K562 (cell line): ENCODE results near the gene C1QA. TPM values are rescaled to one million over a fixed set of nuclear protein-coding genes. Genes with fewer than 3 reads are reported as not detected.
A peak's percentile ranks its signal among the peaks of the same experiment; 100 is the strongest.

Source experiments
- BRD4 ChIP-seq: fragments of 200-600 bp; sonication (generic); IDR thresholded peaks from 2 replicates; pipeline ENCODE4 v1.6.1; 2017; ENCODE audit warnings: inconsistent platforms
- BRD9 ChIP-seq: fragments of 450-650 bp; IDR thresholded peaks from 2 replicates; pipeline ENCODE4 v1.6.1; 2018; ENCODE audit warnings: low read depth; ENCODE audit not compliant: partially characterized antibody
- CEBPG ChIP-seq, 3 experiments: fragments of 200-800 bp in 1 of 3; sonication (Bioruptor generic) in 1 of 3; sonication (generic) in 1 of 3; formaldehyde crosslinking in 1 of 3; IDR thresholded peaks in 2 of 3; conservative IDR thresholded peaks in 1 of 3; 2 replicates each; pipeline versions ENCODE4 v1.6.1 to v1.8.0; 2016 to 2022; ENCODE audit warnings: missing compliant biosample characterization in 2 of 3, missing genetic modification characterization in 2 of 3, mild to moderate bottlenecking in 1 of 3, missing genetic modification reagents in 1 of 3
- E2F5 ChIP-seq: sonication (generic); formaldehyde crosslinking; IDR thresholded peaks from 2 replicates; pipeline ENCODE4 v1.8.0; 2022; ENCODE audit warnings: mild to moderate bottlenecking, missing genetic modification reagents
- ETS2 ChIP-seq: IDR thresholded peaks from 2 replicates; pipeline ENCODE4 v1.6.1; 2016; ENCODE audit warnings: borderline replicate concordance, missing genetic modification characterization, mild to moderate bottlenecking, moderate library complexity, missing compliant biosample characterization; ENCODE audit not compliant: poor library complexity, severe bottlenecking
- ETV5 ChIP-seq: sonication (generic); formaldehyde crosslinking; IDR thresholded peaks from 2 replicates; pipeline ENCODE4 v1.4.0; 2020; ENCODE audit warnings: low read depth, mild to moderate bottlenecking, missing genetic modification reagents
- LARP7 ChIP-seq: fragments of 450-650 bp; IDR thresholded peaks from 2 replicates; pipeline ENCODE4 v1.6.1; 2016
- NFXL1 ChIP-seq: fragments of 450-650 bp; formaldehyde crosslinking; IDR thresholded peaks from 2 replicates; pipeline ENCODE4 v1.4.0; 2021; ENCODE audit warnings: mild to moderate bottlenecking
- PPARD ChIP-seq: fragments of 250-450 bp; sonication (Bioruptor Pico); IDR thresholded peaks from 2 replicates; pipeline ENCODE4 v1.8.0; 2022; ENCODE audit warnings: inconsistent platforms, mild to moderate bottlenecking, moderate library complexity
- PURB ChIP-seq: sonication (generic); formaldehyde crosslinking; IDR thresholded peaks from 2 replicates; pipeline ENCODE4 v1.9.0; 2021; ENCODE audit warnings: low read depth, mild to moderate bottlenecking, missing genetic modification reagents
- RBM15 ChIP-seq: fragments of 200-400 bp; formaldehyde crosslinking; IDR thresholded peaks from 2 replicates; pipeline ENCODE4 v1.6.1; 2018; ENCODE audit warnings: mild to moderate bottlenecking, low read length, moderate library complexity; ENCODE audit not compliant: insufficient read depth
- RBM22 ChIP-seq: fragments of 200-400 bp; formaldehyde crosslinking; IDR thresholded peaks from 2 replicates; pipeline ENCODE4 v1.6.1; 2018; ENCODE audit warnings: low read length, low read depth; ENCODE audit not compliant: poor library complexity, severe bottlenecking
- RBM25 ChIP-seq: fragments of 200-400 bp; formaldehyde crosslinking; IDR thresholded peaks from 2 replicates; pipeline ENCODE4 v1.6.1; 2018; ENCODE audit warnings: low read length, low read depth, moderate library complexity; ENCODE audit not compliant: severe bottlenecking
- RCOR1 ChIP-seq, 2 experiments: IDR thresholded peaks; 2 replicates each; pipeline ENCODE4 v1.6.1; 2012; ENCODE audit warnings: low read depth in 2 of 2, low read length in 2 of 2, borderline replicate concordance in 1 of 2, improper control_type of control experiment in 1 of 2
- SMARCC2 ChIP-seq: fragments of 450-650 bp; IDR thresholded peaks from 2 replicates; pipeline ENCODE4 v1.6.1; 2017; ENCODE audit warnings: antibody characterized with exemption, moderate library complexity, mild to moderate bottlenecking, low read depth
- TEAD4 ChIP-seq, 2 experiments: sonication (generic) in 1 of 2; formaldehyde crosslinking in 1 of 2; IDR thresholded peaks; 2 replicates each; pipeline versions ENCODE4 v1.6.1 to v1.8.0; 2012 to 2022; ENCODE audit warnings: borderline replicate concordance in 1 of 2, inconsistent platforms in 1 of 2, low read length in 1 of 2, mild to moderate bottlenecking in 1 of 2, missing genetic modification reagents in 1 of 2
- THRA ChIP-seq: fragments of 450-650 bp; IDR thresholded peaks from 2 replicates; pipeline ENCODE4 v1.6.1; 2017; ENCODE audit warnings: mild to moderate bottlenecking, moderate library complexity
- VEZF1 ChIP-seq: fragments of 200-800 bp; sonication (Bioruptor generic); IDR thresholded peaks from 2 replicates; pipeline ENCODE4 v1.6.1; 2017; ENCODE audit warnings: missing genetic modification characterization, missing compliant biosample characterization
- YY1 ChIP-seq, 3 experiments: IDR thresholded peaks; 2 replicates each; pipeline ENCODE4 v1.6.1; 2011; ENCODE audit warnings: low read length in 2 of 3, mild to moderate bottlenecking in 2 of 3, moderate library complexity in 2 of 3, borderline replicate concordance in 1 of 3, control low read depth in 1 of 3, low read depth in 1 of 3; ENCODE audit not compliant: insufficient read depth in 3 of 3, insufficient replicate concordance in 2 of 3, control insufficient read depth in 1 of 3, insufficient read length in 1 of 3; ENCODE audit errors: extremely low read depth in 1 of 3
- ZBTB7A ChIP-seq: IDR thresholded peaks from 2 replicates; pipeline ENCODE4 v1.6.1; 2011; ENCODE audit warnings: low read depth, mild to moderate bottlenecking, low read length, moderate library complexity, borderline replicate concordance; ENCODE audit not compliant: control insufficient read depth
- ZNF124 ChIP-seq: sonication (generic); formaldehyde crosslinking; IDR thresholded peaks from 2 replicates; pipeline ENCODE4 v1.8.1; 2022; ENCODE audit warnings: missing genetic modification reagents
- ZNF224 ChIP-seq: sonication (generic); formaldehyde crosslinking; IDR thresholded peaks from 2 replicates; pipeline ENCODE4 v1.8.0; 2022; ENCODE audit warnings: mild to moderate bottlenecking, missing genetic modification reagents
- ZNF263 ChIP-seq: sonication (generic); formaldehyde crosslinking; IDR thresholded peaks from 2 replicates; pipeline ENCODE4 v1.8.0; 2022; ENCODE audit warnings: mild to moderate bottlenecking, missing genetic modification reagents, borderline replicate concordance
- ZNF778 ChIP-seq: fragments of 450-650 bp; formaldehyde crosslinking; IDR thresholded peaks from 2 replicates; pipeline ENCODE4 v1.4.0; 2020; ENCODE audit warnings: mild to moderate bottlenecking, moderate library complexity
- ZSCAN29 ChIP-seq: fragments of 450-650 bp; IDR thresholded peaks from 2 replicates; pipeline ENCODE4 v1.6.1; 2017
- polyA plus RNA-seq, 8 experiments: library from polyadenylated mRNA; depleted of rRNA in 4 of 8; stranded (reverse) in 5 of 8; unstranded in 3 of 8; fragments of >200 nt; fragmentation: Nextera tagmentation in 2 of 8; fragmentation: Illumina TruSeq in 1 of 8; extraction: Ambion mirVana in 2 of 8; extraction: Trizol in 1 of 8; gene quantifications; 2 replicates each; pipeline versions ENCODE4 v1.2.1 to v1.2.3, GENCODE V29; 2011 to 2014; ENCODE audit warnings: inconsistent platforms in 1 of 8, missing spikeins in 1 of 8
- total RNA-seq, 7 experiments: library from RNA; depleted of rRNA in 6 of 7; stranded (reverse); fragments of >200 nt in 6 of 7; fragmentation: Illumina TruSeq in 2 of 7; extraction: Trizol in 2 of 7; gene quantifications; 2 replicates each; pipeline versions ENCODE4 v1.2.1 to v1.2.3, GENCODE V29; 2011 to 2021; ENCODE audit warnings: low replicate concordance in 1 of 7

Gene C1QA
- total and polyA plus RNA-seq, 9 of the 15 experiments (the other 6 are each of a cell fraction or from before 2014, with no cell fraction given), result 0.71 TPM; not detected in 8

GRCh38 chr1:22639286-22639685 is 2.9 kb downstream of the C1QA start (continued):
- TF ChIP-seq ETV5 (CRISPR knock-in tag), result no peak
- no peak for TF ChIP-seq ZNF263 (CRISPR knock-in tag)
- 0 out of 2 replicates have a peak, but pooled peaks have one; percentile 29 for TF ChIP-seq CEBPG (CRISPR knock-in tag; IDR thresholded peaks at IDR 0.05)
- no peak for TF ChIP-seq CEBPG (tag; conservative IDR thresholded peaks at IDR 0.05 in 1 of 2, IDR thresholded peaks at IDR 0.05 in 1 of 2)
- TF ChIP-seq PURB, result no peak
- TF ChIP-seq ZBTB7A, result peak; percentile 79; the same call in 1 of the 2 replicates
- TF ChIP-seq E2F5 (CRISPR knock-in tag), result no peak
- TF ChIP-seq VEZF1 (CRISPR knock-in tag), result peak; percentile 51
- peak in 2 of 3 experiments; percentile 17 to 55 for TF ChIP-seq YY1 (IDR thresholded peaks at IDR 0.05; ENCODE audit: borderline replicate concordance in 1 of 3, control insufficient read depth in 1 of 3, extremely low read depth in 1 of 3, insufficient read depth in 3 of 3, insufficient read length in 1 of 3, insufficient replicate concordance in 2 of 3, low read depth in 1 of 3, low read length in 2 of 3)
- TF ChIP-seq RBM15, result no peak
- 0 out of 2 replicates have a peak, but pooled peaks have one; percentile 25 for TF ChIP-seq SMARCC2
- TF ChIP-seq TEAD4 (IDR thresholded peaks at IDR 0.05; ENCODE audit: low read length), result no peak
- no peak for TF ChIP-seq TEAD4 (CRISPR knock-in tag; IDR thresholded peaks at IDR 0.05; ENCODE audit: borderline replicate concordance)
- no peak for TF ChIP-seq LARP7
- no peak for TF ChIP-seq PPARD (CRISPR knock-in tag)
- TF ChIP-seq RBM22, result no peak
- no peak for TF ChIP-seq BRD4
- no peak for TF ChIP-seq BRD9
- TF ChIP-seq NFXL1 (CRISPR knock-in tag), result no peak
- TF ChIP-seq RCOR1 (IDR thresholded peaks at IDR 0.05; ENCODE audit: borderline replicate concordance in 1 of 2, low read depth in 2 of 2, low read length in 2 of 2), result 0 out of 4 replicates have a peak, but pooled peaks of 1 of the 2 experiments have one; percentile 4
- TF ChIP-seq RBM25, result no peak
- no peak for TF ChIP-seq ETS2 (tag)
- no peak for TF ChIP-seq ZNF224 (CRISPR knock-in tag)
- no peak for TF ChIP-seq ZNF124 (CRISPR knock-in tag)
- TF ChIP-seq ZSCAN29, result no peak
- no peak for TF ChIP-seq ZNF778 (CRISPR knock-in tag)
- TF ChIP-seq THRA, result no peak
